Activated T-cell treated with anti-CD3 and anti-CD28 coated beads, Interleukin-2, amount 50 U/mL, for 1 hour (primary cell): ENCODE data around the gene TMED1.

Experiments used
- DNase-seq: peaks from one replicate; pipeline ENCODE4 v3.0.0-alpha.2; 2020

TMED1 gene

DNA sequence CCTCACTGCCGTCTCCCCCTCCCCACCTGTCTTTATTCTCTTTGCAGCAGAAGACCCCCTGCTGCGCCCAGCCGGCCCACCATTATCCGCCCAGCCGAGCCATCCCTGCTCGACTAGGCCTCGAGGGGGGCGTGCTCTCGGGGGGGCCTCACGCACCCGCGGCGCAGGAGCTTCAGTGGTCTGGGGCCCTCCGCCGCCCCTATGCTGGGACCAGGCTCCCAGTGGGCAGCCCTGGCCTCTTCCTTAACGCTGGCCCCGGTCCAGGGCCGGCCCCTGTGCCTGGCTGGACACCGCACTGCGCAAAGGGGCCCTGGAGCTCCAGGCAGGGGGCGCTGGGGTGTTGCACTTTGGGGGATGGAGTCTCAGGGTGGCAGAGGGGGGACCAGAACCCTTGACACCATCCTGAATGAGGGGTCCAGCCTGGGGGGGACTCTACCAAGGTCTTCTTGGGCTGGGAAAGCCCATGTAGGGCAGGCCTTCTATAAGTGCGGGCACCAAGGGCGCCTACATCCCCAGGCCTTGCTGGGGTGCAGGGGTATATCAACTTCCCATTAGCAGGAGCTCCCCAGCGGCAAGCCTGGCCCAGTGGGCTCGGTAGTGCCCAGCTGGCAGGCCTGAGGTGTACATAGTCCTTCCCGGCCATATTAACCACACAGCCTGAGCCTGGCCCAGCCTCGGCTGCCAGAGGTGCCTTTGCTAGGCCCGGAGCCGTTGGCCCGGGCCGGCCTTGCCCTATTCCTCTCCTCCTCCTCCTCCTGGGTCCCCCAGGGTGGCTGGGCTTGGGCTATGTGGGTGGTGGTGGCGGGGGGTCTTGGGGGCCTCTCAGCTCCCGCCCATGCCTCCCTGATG lies 4.9 kb downstream of the TMED1 start:
- no peak for DNase-seq

DNA sequence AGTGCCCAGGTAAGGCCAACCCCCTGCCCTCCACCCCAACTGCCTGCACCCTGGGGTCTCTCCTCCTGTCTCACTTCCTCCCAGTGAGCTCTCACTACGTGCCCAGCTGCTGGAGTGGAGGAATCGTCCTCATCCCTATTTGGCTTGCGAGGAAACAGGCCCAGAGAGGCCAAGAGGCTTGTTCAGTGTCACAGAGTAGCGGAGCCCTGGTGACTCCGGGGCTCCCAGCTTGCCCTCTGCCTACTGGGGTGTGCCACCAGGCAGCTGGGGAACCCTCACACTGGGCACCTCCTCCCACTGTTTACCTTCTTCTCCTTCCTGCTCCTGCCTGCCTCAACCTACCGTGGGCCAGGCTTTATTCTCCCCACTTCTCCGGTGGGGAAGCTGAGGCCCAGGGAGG lies 5.6 kb downstream of the TMED1 start:
- DNase-seq: no peak

DNA sequence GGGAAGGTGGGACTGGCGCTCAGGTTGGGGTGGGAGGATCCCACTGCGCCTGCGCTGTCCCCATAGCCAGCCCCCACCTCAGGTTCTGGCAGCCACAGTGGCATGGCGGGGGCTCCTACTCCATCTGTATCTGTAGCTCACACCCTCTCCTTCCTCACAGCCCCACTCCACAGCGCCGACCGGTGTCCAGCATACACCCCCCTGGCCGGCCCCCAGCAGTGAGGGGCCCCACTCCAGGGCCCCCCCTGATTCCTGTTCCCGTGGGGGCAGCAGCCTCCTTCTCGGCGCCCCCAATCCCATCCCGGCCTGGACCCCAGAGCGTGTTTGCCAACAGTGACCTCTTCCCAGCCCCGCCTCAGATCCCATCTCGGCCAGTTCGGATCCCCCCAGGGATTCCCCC lies 6.0 kb downstream of the TMED1 start:
- no peak for DNase-seq

DNA sequence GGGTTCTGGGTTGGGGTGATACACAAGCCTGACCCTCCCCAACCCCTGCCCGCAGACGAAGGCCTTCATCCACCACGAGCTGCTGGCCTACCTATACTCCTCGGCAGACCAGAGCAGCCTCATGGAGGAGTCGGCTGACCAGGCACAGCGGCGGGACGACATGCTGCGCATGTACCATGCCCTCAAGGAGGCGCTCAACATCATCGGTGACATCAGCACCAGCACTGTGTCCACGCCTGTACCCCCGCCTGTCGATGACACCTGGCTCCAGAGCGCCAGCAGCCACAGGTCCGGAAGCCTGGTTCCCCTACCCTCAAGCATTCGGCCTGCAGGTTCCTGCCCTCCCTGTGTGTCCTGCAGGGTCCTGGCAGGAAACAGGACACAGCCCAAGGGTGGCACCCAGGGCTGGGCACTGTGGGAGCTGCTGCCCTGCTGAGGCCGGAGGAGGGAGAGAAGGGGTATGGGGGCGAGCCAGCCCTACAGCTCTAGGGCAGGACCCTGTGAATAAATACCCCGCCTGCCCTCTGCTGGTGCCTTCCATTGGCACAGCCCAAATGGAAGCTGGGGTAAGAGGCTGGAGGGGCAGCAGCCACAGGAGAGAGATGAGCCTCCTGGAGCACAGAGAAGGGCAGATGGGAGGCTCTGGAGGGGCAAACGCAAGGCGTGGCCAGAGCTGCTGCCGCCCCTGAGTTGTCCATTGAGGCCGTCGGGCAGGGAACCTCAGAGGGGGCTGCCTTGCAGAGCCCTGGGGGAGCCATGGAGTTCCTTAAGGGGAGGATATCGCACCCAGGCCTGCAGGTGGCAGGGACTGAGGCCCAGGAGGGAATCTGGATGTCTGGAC lies 6.8 kb downstream of the TMED1 start:
- DNase-seq: no peak

DNA sequence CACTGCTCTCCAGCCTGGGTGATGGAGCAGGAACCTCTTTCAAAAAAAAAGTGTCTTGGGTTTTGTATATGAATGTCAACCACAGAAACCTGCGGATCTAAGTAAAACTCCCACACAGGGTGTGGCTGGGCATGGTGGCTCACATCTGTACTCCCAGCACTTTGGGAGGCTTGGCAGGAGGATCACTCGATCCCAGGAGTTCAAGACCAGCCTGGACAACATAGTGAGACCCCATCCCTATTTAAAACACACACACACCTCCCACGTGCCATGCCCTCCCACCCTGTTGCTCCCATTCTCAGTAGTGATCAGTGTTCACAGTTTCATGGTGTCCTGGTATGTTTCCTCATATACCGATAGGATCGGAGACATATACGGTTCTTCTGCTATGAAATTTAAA lies 9.2 kb downstream of the TMED1 start:
- DNase-seq: no peak

DNA sequence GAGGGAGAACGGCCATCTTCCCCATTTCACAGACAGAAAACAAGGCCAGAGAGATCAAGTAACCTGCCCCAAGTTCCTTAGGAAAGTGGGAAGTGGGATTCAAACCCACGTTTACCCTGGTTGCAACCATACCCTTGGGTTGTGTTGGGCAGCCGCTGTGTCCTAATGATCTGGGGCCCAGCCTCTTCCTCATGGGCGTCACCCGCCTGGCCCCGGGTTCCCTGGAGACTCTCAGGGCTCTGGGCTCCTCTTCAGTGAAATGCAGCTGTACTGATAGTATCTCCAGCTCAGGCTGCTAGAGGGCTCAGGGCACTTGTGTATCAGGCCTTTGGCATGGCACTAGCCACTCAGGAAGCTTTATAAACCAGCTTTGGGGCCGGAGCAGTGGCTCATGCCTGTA lies 9.8 kb downstream of the TMED1 start:
- no peak for DNase-seq

DNA sequence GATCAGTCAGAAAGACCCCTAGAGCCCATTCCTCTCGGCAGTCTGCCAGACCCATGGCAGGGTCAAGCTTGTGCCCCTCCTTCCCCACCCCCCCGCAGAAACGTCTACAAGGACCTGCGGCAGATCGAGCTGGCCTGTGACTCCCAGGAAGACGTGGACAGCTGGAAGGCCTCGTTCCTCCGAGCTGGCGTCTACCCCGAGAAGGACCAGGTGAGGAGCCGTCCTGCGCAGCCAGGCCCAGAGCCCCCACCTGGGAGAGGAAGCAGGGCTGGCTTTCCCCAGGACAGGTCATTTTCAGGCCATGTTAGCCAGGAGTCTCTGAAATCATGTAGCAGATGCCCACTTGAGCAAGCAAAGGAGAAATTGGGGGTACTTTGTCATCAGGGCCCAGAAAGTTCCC lies 12.3 kb downstream of the TMED1 start:
- DNase-seq: no peak

DNA sequence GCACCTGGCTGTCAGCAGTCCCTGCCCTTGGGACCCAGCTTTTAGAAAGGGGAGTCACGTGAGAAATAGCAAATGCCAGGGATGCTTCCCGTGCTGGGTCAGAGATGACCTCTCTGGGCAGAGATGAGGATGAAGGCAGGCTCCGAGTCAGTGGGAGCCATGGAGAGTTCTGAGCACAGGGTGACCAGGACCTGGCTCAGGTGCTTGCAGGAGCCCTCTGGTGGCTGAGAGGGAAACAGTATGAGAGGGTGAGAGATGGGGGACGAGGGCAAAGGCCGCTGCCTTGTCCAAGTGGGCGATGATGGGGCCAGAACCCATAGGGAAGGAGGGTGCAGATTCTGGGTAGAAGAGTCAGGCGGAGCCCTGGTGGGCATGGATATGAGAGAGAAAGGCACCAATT lies 15.8 kb downstream of the TMED1 start:
- DNase-seq: no peak

DNA sequence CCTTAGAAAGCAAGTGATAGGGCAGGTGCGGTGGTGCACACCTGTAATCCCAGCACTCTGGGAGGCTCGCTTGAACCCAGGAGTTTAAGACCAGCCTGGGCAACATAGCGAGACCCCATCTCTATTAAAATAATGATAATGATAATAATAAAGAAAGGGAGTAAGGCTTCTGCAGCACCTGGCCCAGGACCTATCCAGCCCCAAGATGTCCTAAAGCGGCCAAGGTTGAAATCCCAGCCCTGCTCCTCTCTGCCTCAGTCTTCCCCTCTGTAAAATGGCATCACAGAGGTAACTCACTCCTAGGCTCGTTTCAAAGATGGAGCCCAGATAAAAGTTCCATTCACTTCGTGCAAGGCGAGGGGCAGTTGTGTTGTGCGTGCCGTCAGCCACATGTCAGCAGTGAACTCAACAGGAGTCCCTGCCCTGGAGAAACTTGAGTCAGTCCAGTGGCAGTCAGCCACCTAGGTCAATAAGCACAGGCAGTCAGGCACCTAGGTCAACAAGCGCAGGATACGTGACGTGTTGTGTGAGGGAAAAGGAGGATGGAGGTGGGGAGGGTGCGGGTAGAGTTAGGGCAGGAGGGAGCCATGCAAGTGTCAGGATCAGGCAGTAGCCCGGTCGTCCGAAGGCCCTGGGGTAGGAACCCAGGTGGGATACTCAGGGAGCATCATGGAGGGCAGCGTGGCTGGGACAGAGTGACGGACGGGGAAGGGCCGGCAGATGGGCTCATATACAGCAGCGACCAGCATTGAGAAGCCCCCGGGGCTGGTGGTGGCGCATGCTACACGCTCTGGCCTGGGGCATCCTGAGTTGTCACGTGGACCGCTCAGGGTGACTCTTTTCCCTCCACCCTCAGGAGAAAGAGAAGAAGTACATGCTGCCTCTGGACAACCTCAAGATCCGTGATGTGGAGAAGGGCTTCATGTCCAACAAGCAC lies 16.6 kb downstream of the TMED1 start:
- no peak for DNase-seq

DNA sequence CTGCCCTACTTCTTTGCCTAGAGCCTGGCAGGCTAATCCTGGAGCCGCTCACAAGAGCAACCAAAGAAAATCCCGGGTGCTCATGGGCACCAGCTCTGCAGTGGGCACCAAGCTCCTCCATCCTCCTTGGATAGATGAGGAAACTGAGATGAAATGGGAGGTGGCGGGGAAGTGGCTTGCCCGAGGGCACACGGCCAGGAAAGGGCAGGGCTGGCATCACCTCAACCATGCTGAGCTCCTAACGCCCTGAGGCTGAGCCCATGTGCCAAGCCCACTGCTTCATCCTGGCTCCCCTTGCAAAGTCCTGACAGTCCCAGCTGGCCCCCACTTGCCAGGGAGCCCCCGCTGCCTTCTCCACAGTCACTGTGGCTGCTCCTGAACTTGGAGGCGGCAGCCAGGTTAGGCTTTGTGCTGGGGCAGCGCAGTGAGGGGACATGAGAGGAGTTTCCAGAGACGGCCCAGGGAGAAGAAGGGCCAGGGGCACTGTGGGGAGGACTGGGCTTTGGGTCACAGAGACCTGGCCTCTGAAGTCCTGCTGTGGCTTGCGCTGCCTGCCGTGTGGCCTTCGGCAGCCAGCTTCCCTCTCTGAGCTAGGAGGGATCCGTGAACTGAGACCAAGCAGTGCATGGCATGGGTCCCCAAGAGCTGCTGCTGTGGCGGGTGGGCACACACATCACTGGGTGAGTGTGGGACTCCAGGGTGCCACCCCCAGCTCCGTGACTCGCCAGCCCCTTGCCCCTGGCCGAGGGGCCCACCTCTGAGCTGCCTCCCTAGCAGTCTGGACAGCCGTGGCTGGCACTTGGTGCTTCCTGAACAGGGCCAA lies 17.5 kb downstream of the TMED1 start:
- DNase-seq: no peak

DNA sequence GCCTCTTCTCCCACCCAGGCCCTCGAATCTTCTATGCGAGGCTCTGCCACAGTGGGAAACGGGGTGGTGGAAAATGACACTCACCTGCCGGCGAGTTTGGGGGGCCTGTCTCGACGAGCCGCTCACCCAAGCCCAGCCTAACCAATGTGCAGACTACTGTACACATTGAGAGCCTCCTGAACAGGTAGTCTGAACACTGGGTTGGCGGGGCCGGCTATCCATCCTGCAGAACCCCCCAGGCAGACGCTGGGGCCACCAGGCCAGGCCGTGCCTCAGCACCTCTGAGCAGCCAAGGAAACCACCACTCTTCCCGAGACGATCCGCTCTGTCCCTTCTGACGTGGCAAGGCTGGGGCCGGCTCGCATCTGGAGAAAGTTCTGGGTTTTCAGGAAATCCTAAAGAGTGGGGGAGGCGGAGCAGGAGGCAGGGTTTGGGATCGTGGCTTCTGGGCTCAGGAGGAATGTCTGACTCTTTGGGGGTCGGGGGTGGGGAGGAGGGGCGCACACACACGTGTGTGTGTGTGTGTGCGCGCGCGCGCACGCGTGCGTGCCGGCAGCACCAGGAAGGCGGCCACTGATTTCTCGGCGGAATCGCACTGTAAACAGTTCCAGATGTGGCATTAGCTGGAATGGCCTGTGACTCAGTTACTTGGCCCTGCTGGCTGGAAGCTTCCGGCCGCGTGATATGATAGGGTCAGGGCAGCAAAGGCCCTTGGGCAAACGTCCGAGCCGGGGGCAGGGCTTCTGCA lies 18.5 kb downstream of the TMED1 start:
- DNase-seq: no peak

DNA sequence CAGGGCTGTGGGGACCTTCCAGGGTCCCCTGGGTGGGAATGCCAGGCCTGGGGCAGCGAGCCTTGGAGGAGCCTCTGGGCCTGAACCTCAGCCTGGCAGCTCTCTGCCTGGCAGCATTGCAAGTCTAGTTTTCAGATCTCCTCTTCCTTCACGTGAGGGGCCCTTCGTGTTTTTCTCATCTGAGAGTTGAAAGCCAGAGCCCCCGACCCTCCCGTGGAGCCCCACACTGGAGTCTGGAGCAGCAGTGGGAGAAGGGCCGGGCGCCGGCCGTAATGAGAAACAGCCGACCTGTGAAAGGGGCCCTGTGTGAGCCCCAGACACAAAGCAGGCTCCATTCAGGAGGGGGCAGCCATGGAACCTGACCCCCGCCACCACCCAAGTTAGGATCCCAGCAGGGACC lies 19.3 kb downstream of the TMED1 start:
- DNase-seq: no peak

DNA sequence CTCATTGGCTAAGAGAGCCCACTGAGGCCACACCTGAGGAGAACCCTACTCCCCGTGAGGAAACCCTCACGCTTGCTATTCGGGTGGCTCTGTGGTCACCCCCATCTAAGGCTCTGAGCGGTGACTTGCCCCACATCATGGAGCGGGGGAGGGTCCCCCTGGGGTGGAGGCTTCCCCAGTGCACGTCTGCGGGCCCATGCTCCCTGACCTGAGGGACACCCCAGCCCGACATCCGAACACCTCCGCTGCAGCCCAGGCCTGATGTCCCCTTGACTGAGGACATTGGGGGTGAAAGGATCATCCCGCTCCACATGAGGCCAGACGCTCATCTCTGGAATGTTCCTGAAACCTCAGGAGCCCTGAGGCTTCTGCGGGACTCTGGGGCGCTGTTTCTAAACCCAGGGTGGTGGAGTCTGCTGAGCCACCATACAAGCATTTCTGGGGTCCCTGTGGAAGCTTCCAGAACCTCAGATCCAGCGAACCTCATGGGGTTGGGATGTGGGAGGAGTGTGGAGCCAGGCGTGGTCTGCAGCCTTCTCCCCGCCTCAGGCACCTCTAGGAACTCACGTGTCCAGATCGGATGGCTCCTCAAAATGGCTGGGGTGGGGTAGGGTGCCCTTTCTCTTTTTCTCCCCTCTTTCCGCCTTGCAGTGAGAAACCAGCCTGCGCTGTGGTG lies 19.9 kb downstream of the TMED1 start:
- no peak for DNase-seq

DNA sequence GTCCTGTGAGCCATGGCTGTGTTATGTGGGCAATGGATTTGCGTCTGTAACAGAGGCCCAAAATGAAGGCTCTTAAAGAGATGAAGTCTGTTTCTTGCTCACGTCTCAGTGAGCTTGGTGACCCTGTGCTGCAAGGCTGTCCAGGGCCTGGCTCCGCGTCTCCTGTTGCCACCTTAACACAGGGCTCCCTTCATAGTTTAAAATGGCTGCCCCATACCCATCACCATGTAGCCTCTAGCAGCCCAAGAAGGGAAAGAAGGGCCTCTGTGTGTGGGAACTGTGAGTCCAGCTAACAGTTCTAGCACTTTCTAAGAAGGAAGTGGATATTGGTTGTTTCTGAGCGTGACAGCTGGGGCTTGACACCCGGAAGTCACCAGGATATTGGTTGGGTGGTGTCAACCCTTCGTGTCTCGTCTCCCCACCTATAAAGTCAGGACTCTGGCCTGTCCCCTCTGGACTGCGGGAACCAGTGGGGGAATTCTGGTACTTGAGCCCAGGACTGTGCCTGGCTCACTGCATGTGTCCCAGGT lies 20.9 kb downstream of the TMED1 start:
- DNase-seq: no peak

DNA sequence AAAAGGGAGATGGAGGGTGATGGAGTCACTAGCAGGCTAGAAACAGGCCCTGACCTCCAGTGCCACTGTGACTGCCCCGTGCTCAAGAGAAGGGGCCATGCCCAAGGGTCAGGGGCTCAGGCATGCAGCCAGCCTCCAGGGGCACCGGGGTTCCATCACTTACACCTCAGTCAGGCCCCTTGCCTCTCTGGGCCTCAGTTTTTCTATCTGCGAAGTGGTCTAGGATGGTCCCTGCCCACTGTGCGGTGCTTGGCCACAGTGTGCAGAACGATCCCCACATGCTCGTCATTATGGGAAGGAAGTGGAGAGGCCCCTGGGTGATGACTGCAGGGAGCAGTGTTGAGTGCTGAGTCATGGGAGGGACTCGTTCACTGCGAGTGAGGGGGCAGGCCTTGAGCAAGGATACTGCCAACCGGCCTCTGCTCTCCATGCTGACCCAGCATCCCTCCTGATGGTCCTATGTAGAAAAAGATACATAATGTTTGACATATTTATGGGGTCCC lies 23.1 kb downstream of the TMED1 start:
- DNase-seq: no peak

DNA sequence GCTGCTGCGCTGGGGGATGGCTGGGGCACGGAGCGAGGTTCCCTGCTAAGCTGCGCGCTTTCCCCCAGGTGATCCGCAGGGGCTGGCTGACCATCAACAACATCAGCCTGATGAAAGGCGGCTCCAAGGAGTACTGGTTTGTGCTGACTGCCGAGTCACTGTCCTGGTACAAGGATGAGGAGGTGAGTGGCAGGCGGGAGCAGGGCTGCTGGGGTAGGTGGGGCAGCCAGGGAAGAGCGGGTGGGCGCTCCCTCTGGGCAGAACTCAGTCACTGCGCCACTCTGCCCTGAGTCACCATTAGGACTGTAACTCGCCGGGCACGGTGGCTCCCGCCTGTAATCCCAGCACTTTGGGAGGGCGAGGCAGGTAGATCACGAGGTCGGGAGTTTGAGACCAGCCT lies 23.8 kb downstream of the TMED1 start:
- no peak for DNase-seq

DNA sequence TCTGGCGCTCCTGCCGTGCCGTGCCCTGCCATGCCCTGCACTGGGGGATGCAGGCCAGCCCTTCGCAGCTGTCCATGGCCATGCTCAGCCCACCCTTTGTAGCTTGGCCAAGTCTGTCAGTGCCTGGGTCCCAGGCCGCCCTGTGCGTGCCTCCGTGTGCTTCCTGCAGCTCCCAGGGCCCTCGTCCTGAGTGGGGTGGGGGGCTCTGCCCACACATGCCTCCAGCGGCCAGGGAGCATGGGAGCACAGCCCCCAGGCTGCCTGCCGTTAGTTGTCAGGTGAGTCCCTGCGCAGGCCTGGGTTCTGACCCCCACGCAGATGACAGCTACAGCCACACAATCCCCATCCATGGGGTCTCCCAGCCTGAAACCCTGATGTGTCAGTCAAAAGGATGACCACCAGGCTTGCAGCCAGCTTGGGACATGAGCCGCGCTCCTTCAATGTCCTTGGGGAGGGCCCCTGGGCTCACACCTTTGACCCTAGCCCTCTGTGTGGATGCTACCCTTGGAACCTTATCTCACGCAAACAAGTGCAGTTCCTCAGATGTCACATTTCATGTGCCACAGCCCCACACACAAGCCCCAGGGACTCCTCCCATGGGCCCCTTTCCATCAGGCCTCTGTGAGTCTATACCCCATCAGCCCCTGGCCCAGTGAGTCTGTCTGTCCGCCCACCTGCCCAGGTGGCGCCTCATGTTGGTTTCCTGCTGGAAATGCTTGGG lies 24.5 kb downstream of the TMED1 start:
- no peak for DNase-seq

DNA sequence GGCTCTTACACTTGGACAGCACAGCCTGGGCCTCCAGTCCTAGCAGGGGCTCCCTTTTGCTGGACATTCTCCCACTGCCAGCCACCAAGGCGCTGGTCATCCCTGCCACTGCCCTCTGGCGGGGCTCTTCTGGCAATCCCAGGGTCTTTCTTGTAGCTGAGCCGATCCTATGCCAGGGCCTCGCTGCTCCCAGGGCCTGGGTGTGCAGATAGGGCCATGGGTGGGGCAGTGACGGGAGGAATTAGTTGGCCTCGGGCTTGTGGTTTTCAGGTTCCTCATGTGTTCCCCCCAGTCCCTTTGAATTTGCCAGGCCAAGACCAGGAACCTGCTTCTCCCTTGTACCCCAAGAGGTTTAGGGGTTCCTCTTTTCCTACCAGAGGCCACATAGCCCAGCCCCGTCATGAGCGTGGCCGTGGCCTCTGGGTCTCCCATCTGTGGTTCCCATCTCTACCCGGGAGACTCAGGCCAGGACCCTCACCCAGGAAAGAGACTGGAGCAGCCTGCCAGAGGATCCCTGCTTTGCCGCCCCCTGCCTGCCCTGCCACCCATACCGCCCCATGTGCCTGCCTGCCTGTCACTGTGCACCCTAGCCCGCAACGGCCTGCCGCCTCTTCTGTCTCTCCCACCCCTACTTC lies 26.2 kb downstream of the TMED1 start:
- no peak for DNase-seq
